GM23338 (cell line): ENCODE data around the gene IGF2BP3. TPM values are rescaled to one million over a fixed set of nuclear protein-coding genes. Genes with fewer than 3 reads are reported as not detected.

Experiments
- ATAC-seq: fragments of 200-7000 bp; cut with Tn5 transposase; 3 replicates; pipeline ENCODE4 v1.9.1; 2020
- DNase-seq: peaks from one replicate; pipeline ENCODE4 v3.0.0-alpha.2; 2015; ENCODE audit warnings: low spot score
- H2AFZ ChIP-seq: fragments of 200-600 bp; sonication (generic); 2 replicates; pipeline ENCODE4 v1.8.0; 2016; ENCODE audit warnings: antibody characterized with exemption, mild to moderate bottlenecking, moderate library complexity
- H3F3A ChIP-seq: fragments of 200-600 bp; sonication (generic); replicated peaks from 2 replicates; pipeline ENCODE4 v1.8.0; 2017; ENCODE audit warnings: antibody characterized with exemption, mixed run types, low read depth
- H3K27ac ChIP-seq: fragments of 200-600 bp; sonication (generic); 2 replicates; pipeline ENCODE4 v1.6.1; 2016; ENCODE audit warnings: low read depth
- H3K27me3 ChIP-seq: fragments of 200-600 bp; sonication (generic); 2 replicates; pipeline ENCODE4 v1.8.0; 2016; ENCODE audit warnings: mild to moderate bottlenecking, mixed run types, moderate library complexity; ENCODE audit not compliant: insufficient read depth
- H3K36me3 ChIP-seq: fragments of 200-600 bp; sonication (generic); 2 replicates; pipeline ENCODE4 v1.8.0; 2016; ENCODE audit warnings: mild to moderate bottlenecking; ENCODE audit not compliant: insufficient read depth
- H3K4me1 ChIP-seq: fragments of 200-600 bp; sonication (generic); 2 replicates; pipeline ENCODE4 v1.8.0; 2016; ENCODE audit warnings: mild to moderate bottlenecking, moderate library complexity; ENCODE audit not compliant: insufficient read depth
- H3K4me2 ChIP-seq: fragments of 200-600 bp; sonication (generic); 2 replicates; pipeline ENCODE4 v1.7.1; 2017; ENCODE audit warnings: mixed run types
- H3K4me3 ChIP-seq: fragments of 200-600 bp; sonication (generic); 2 replicates; pipeline ENCODE4 v1.6.1; 2016; ENCODE audit warnings: mixed run types
- H3K79me2 ChIP-seq: fragments of 200-600 bp; sonication (generic); replicated peaks from 2 replicates; pipeline ENCODE4 v1.8.0; 2017; ENCODE audit warnings: mild to moderate bottlenecking; ENCODE audit not compliant: insufficient read depth
- H3K9me2 ChIP-seq: fragments of 200-600 bp; sonication (generic); 2 replicates; pipeline ENCODE4 v1.8.0; 2017; ENCODE audit not compliant: insufficient read depth
- H4K20me1 ChIP-seq: fragments of 200-600 bp; sonication (generic); replicated peaks from 2 replicates; pipeline ENCODE4 v1.8.0; 2017; ENCODE audit warnings: mild to moderate bottlenecking; ENCODE audit not compliant: insufficient read depth
- H3K27ac Mint-ChIP-seq: 2 replicates; pipeline ENCODE4 v1.8.0; 2020; ENCODE audit warnings: inconsistent platforms, mild to moderate bottlenecking, moderate library complexity, mixed read lengths
- H3K27me3 Mint-ChIP-seq: 3 replicates; pipeline ENCODE4 v1.8.0; 2022; ENCODE audit warnings: low read depth, mild to moderate bottlenecking, moderate library complexity, mixed read lengths, inconsistent platforms; ENCODE audit not compliant: insufficient read depth, poor library complexity
- H3K36me3 Mint-ChIP-seq: 3 replicates; pipeline ENCODE4 v1.8.0; 2021; ENCODE audit warnings: low read depth, mild to moderate bottlenecking, inconsistent platforms, moderate library complexity, mixed read lengths
- H3K4me1 Mint-ChIP-seq: 3 replicates; pipeline ENCODE4 v1.8.0; 2020; ENCODE audit warnings: mild to moderate bottlenecking, inconsistent platforms, mixed read lengths
- H3K4me3 Mint-ChIP-seq: 3 replicates; pipeline ENCODE4 v1.8.0; 2021; ENCODE audit warnings: moderate library complexity, mild to moderate bottlenecking, inconsistent platforms, mixed read lengths
- H3K9me3 Mint-ChIP-seq: 3 replicates; pipeline ENCODE4 v1.8.0; 2020; ENCODE audit warnings: moderate library complexity, mild to moderate bottlenecking, inconsistent platforms, mixed read lengths
- CREB1 ChIP-seq: fragments of 250-450 bp; sonication (Bioruptor Pico); IDR thresholded peaks from 2 replicates; pipeline ENCODE4 v1.5.0; 2020; ENCODE audit warnings: low read depth, mild to moderate bottlenecking, moderate library complexity
- CTCF ChIP-seq, 2 experiments: fragments of 200-600 bp in 1 of 2; sonication (generic) in 1 of 2; conservative IDR thresholded peaks; 2 replicates each; pipeline versions ENCODE4 v1.5.1 to v1.6.1; 2016 to 2017; ENCODE audit warnings: antibody characterized with exemption in 2 of 2, low read depth in 2 of 2, mild to moderate bottlenecking in 2 of 2, moderate library complexity in 1 of 2
- ETS1 ChIP-seq: IDR thresholded peaks from 2 replicates; pipeline ENCODE4 v1.6.1; 2016; ENCODE audit warnings: antibody characterized with exemption
- EZH2 ChIP-seq: fragments of 200-600 bp; sonication (generic); IDR thresholded peaks from one replicate; pipeline ENCODE4 v1.8.0; 2017; ENCODE audit warnings: antibody characterized with exemption, mild to moderate bottlenecking, low read depth; ENCODE audit not compliant: unreplicated experiment
- EZH2phosphoT487 ChIP-seq: fragments of 200-600 bp; sonication (generic); IDR thresholded peaks from one replicate; pipeline ENCODE4 v1.8.1; 2018; ENCODE audit warnings: antibody characterized with exemption; ENCODE audit not compliant: unreplicated experiment
- NANOG ChIP-seq: IDR thresholded peaks from 2 replicates; pipeline ENCODE4 v1.6.1; 2016; ENCODE audit warnings: antibody characterized with exemption, borderline replicate concordance
- POLR2AphosphoS5 ChIP-seq: IDR thresholded peaks from 2 replicates; pipeline ENCODE4 v1.6.1; 2016; ENCODE audit warnings: antibody characterized with exemption, low read depth
- REST ChIP-seq: IDR thresholded peaks from one replicate; pipeline ENCODE4 v1.6.1; 2018; ENCODE audit warnings: antibody characterized with exemption; ENCODE audit not compliant: unreplicated experiment
- STAT1 ChIP-seq: IDR thresholded peaks from one replicate; pipeline ENCODE4 v1.6.1; 2016; ENCODE audit warnings: antibody characterized with exemption; ENCODE audit not compliant: unreplicated experiment
- ZNF114 ChIP-seq: fragments of 250-450 bp; sonication (Bioruptor Pico); IDR thresholded peaks from 2 replicates; pipeline ENCODE4 v1.5.0; 2020; ENCODE audit warnings: mild to moderate bottlenecking, moderate library complexity
- ZNF331 ChIP-seq: fragments of 250-450 bp; sonication (Bioruptor Pico); IDR thresholded peaks from 2 replicates; pipeline ENCODE4 v1.5.0; 2020; ENCODE audit warnings: low read depth, mild to moderate bottlenecking, moderate library complexity
- polyA plus RNA-seq: library from polyadenylated mRNA; unstranded; fragments of >200 nt; fragmentation: Nextera tagmentation; extraction: Ambion mirVana; gene quantifications from 2 replicates; pipeline ENCODE4 v1.2.1, GENCODE V29; 2016
- total RNA-seq: library from RNA; depleted of rRNA; stranded (reverse); fragments of >200 nt; shearing (Covaris generic); gene quantifications from 2 replicates; pipeline ENCODE4 v1.2.3, GENCODE V29; 2014

IGF2BP3 gene
- total and polyA plus RNA-seq, 2 experiments from 2014 or later, result 52.0 to 183 TPM

- Histone ChIP-seq H3K27ac (no peak overlapping the region), H3K4me2 (peak overlapping the region; percentile 33), H2AFZ (no peak overlapping the region), H3K27me3 (no peaks in the 10 kb centered on the region), H3K79me2 (peaks cover 97% of the 10 kb centered on the region), H3K4me3 (no peak overlapping the region), H3F3A (no peaks in the 10 kb centered on the region), H3K4me1 (peaks cover 25% of the 10 kb centered on the region), H4K20me1 (peaks cover 51% of the 10 kb centered on the region), H3K36me3 (peaks cover 16% of the 10 kb centered on the region; the same call in 1 of the 2 replicates), H3K9me2 (no peaks in the 10 kb centered on the region)
- Mint-ChIP-seq H3K9me3 (no peaks in the 10 kb centered on the region; the same call in 2 of the 3 replicates), H3K27me3 (peaks cover 12% of the 10 kb centered on the region), H3K4me1 (peaks cover 48% of the 10 kb centered on the region), H3K36me3 (peaks cover 46% of the 10 kb centered on the region), H3K27ac (peak overlapping the region; percentile 71), H3K4me3 (peak overlapping the region; percentile 13; the same call in 2 of the 3 replicates)
- DNase-seq (no peak), ATAC-seq (no peak)
- TF ChIP-seq ETS1 (no peak), CREB1 (CRISPR knock-in tag) (peak; percentile 37; the same call in 1 of the 2 replicates), ZNF331 (CRISPR knock-in tag) (peak; percentile 17; the same call in 1 of the 2 replicates)
Observed at GRCh38 chr7:23418046-23418445, 52.2 kb downstream of the IGF2BP3 start.

- no peaks in the 10 kb centered on the region for H3K27me3 ChIP-seq
- no peak overlapping the region for H2AFZ ChIP-seq
- Mint-ChIP-seq H3K36me3 (peaks cover 71% of the 10 kb centered on the region), H3K4me3 (no peak overlapping the region), H3K4me1 (peaks cover 29% of the 10 kb centered on the region), H3K27ac (no peak overlapping the region; the same call in 1 of the 2 replicates), H3K9me3 (peaks cover 4% of the 10 kb centered on the region; the same call in 2 of the 3 replicates), H3K27me3 (peaks cover 8% of the 10 kb centered on the region)
- H3K9me2 ChIP-seq, result no peaks in the 10 kb centered on the region
- no peak overlapping the region for H3K4me3 ChIP-seq
- ATAC-seq (no peak), DNase-seq (no peak)
- H3K79me2 ChIP-seq, result peaks cover 97% of the 10 kb centered on the region
- no peak overlapping the region for H3K4me2 ChIP-seq
- no peak overlapping the region; the same call in 1 of the 2 replicates for H3K27ac ChIP-seq
- peaks cover 60% of the 10 kb centered on the region for H4K20me1 ChIP-seq
- H3F3A ChIP-seq, result 0 out of 2 replicates have a peak, but pooled peaks cover 3% of the 10 kb centered on the region
- H3K36me3 ChIP-seq, result peaks cover 16% of the 10 kb centered on the region
- H3K4me1 ChIP-seq, result peaks cover 20% of the 10 kb centered on the region
- TF ChIP-seq CREB1 (CRISPR knock-in tag) (no peak), ETS1 (no peak), STAT1 (no peak), POLR2AphosphoS5 (no peak; the same call in 1 of the 2 replicates), ZNF331 (CRISPR knock-in tag) (no peak), NANOG (no peak), CTCF (conservative IDR thresholded peaks at IDR 0.05; ENCODE audit: low read depth in 2 of 2) (no peak), EZH2phosphoT487 (no peak), EZH2 (no peak), REST (no peak), ZNF114 (CRISPR knock-in tag) (no peak)
Observed at GRCh38 chr7:23415198-23415597, 55.1 kb downstream of the IGF2BP3 start.
